Cardiac fibroblast (primary cell): ENCODE results near the gene SLC12A5.

Experiments used
- DNase-seq, 2 donors: peaks; one replicate each; pipeline versions ENCODE4 v3.0.0 to v3.0.0-alpha.2; 2010; ENCODE audit warnings: low read depth in 2 of 2
- H3K4me3 ChIP-seq, 2 donors: replicated peaks in 1 of 2; 1 replicate in 1 of 2; 2 replicates in 1 of 2; pipeline ENCODE4 v1.5.1; 2011; ENCODE audit warnings: low read depth in 2 of 2, low read length in 2 of 2, mild to moderate bottlenecking in 2 of 2, moderate library complexity in 1 of 2
- CTCF ChIP-seq: IDR thresholded peaks from one replicate; pipeline ENCODE4 v1.5.1; 2011; ENCODE audit warnings: low read depth, mild to moderate bottlenecking, low read length, inconsistent platforms

SLC12A5 gene

GRCh38 chr20:46006022-46006705, 22.9 kb upstream of the SLC12A5 start:
- TF ChIP-seq CTCF: no peak
- no peak for DNase-seq
- no peak overlapping the region for H3K4me3 ChIP-seq

GRCh38 chr20:46006964-46007363, 22.1 kb upstream of the SLC12A5 start:
- H3K4me3 ChIP-seq: no peak overlapping the region
- no peak for DNase-seq
- no peak for TF ChIP-seq CTCF

- no peak for DNase-seq
- TF ChIP-seq CTCF: no peak
- H3K4me3 ChIP-seq: no peak overlapping the region
Observed at GRCh38 chr20:46007671-46008070, 21.3 kb upstream of the SLC12A5 start.

- no peak for TF ChIP-seq CTCF
- DNase-seq: no peak
Observed at GRCh38 chr20:46009816-46010215, 19.2 kb upstream of the SLC12A5 start.

GRCh38 chr20:46010491-46011391, 18.3 kb upstream of the SLC12A5 start:
- no peak overlapping the region for H3K4me3 ChIP-seq
- no peak for DNase-seq
- TF ChIP-seq CTCF: no peak

More at GRCh38 chr20:46009816-46010215, 19.2 kb upstream of the SLC12A5 start:
- no peak overlapping the region for H3K4me3 ChIP-seq

- peak; percentile 25 to 69 for DNase-seq
- TF ChIP-seq CTCF: peak; percentile 25
- no peak overlapping the region for H3K4me3 ChIP-seq
Observed at GRCh38 chr20:46011631-46012482, 17.2 kb upstream of the SLC12A5 start.
